ENCODE measurements around the gene TTLL8.
"Not testable (repeated sequence)": the region's sequence is repeated elsewhere in the genome, so short reads cannot be mapped to it uniquely, and the experiment has no call there.

TTLL8 gene

GRCh38 chr22:50001388-50002231 is 56.5 kb downstream of the TTLL8 start:
- DNase-seq (ENCODE audit: low read depth) = no peak

GRCh38 chr22:50000587-50001387 is 57.3 kb downstream of the TTLL8 start:
- no peak for DNase-seq (ENCODE audit: low read depth)

GRCh38 chr22:49999946-50000586 is 58.0 kb downstream of the TTLL8 start:
- no peak for DNase-seq (ENCODE audit: low read depth)

- no peak for DNase-seq (ENCODE audit: low read depth)
These were observed 58.8 kb downstream of the TTLL8 start for GRCh38 chr22:49999063-49999945.

- DNase-seq (ENCODE audit: low read depth) = no peak
These were observed 59.4 kb downstream of the TTLL8 start for GRCh38 chr22:49998718-49999062.

- no peak for DNase-seq (ENCODE audit: low read depth)
These were observed 60.0 kb downstream of the TTLL8 start for GRCh38 chr22:49997932-49998717.

GRCh38 chr22:49997251-49997599 is 60.9 kb downstream of the TTLL8 start:
- no peak for DNase-seq (ENCODE audit: low read depth)

GRCh38 chr22:49996518-49997250 is 61.4 kb downstream of the TTLL8 start:
- DNase-seq (ENCODE audit: low read depth) = no peak

GRCh38 chr22:49996119-49996517 is 62.0 kb downstream of the TTLL8 start:
- no peak for DNase-seq (ENCODE audit: low read depth)

GRCh38 chr22:49995361-49996118 is 62.6 kb downstream of the TTLL8 start:
- no peak for DNase-seq (ENCODE audit: low read depth)

- no peak for DNase-seq (ENCODE audit: low read depth)
These were observed 63.1 kb downstream of the TTLL8 start for GRCh38 chr22:49995041-49995360.

- no peak for DNase-seq (ENCODE audit: low read depth)
These were observed 63.6 kb downstream of the TTLL8 start for GRCh38 chr22:49994361-49995040.

GRCh38 chr22:49993649-49994360 is 64.3 kb downstream of the TTLL8 start:
- no peak for DNase-seq (ENCODE audit: low read depth)

GRCh38 chr22:49992921-49993648 is 65.0 kb downstream of the TTLL8 start:
- no peak for DNase-seq (ENCODE audit: low read depth)

- DNase-seq (ENCODE audit: low read depth) = no peak
These were observed 66.1 kb downstream of the TTLL8 start for GRCh38 chr22:49991907-49992533.

- DNase-seq (ENCODE audit: low read depth) = no peak
These were observed 66.9 kb downstream of the TTLL8 start for GRCh38 chr22:49991167-49991566.

GRCh38 chr22:49989826-49990225 is 68.3 kb downstream of the TTLL8 start:
- DNase-seq (ENCODE audit: low read depth) = not testable (repeated sequence)

All from HS-5 (cell line).